Embryonic facial prominence (tissue), 1 donor: ENCODE measurements around the gene CD47.

Experiments used
- DNase-seq: peaks from one replicate; pipeline ENCODE4 v3.0.0-alpha.2; 2016; ENCODE audit errors: extremely low spot score

CD47 gene

GRCh38 chr3:108091498-108092250 is 843 bp upstream of the CD47 start:
- DNase-seq, result no peak

- DNase-seq, result peak; percentile 32
These were observed 656 bp downstream of the CD47 start for GRCh38 chr3:108090049-108090700.

DNA sequence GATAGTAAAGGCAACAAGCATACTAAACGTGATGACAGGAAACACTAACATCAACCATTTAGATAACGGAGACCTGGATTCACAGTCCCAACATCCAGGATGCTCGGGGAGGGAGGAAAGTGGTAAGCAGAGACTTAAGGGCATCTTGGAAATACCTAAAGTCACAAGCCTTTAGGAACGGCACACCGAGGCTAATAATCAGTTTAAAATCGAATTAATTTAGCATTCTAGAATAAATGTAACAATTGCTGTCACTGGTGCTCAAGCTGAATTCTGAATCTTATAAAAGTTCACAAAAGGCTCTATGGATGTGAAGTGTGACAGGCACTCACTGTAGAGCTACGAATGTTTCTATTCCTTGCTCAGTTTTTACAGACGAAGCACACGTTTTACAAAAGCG is 1.3 kb downstream of the CD47 start:
- DNase-seq, result no peak

DNA sequence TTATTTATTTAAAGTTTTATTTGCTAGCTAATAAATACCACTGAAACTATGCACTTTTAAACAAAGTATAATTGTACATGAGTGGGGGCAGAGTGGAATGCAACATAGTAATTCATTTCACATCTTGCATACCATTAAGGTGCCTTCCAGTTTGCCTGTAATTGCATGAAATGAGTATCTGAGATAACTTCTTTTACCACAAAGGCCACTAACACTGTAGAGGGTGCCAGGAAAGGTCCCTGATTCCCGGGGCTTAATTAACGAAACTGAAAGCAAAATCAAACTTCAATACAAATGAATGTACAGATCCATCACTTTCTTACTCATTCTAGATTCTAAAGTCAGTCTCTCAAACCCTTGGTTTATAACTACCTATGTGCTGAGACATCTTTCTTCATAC is 2.1 kb downstream of the CD47 start:
- DNase-seq, result no peak

DNA sequence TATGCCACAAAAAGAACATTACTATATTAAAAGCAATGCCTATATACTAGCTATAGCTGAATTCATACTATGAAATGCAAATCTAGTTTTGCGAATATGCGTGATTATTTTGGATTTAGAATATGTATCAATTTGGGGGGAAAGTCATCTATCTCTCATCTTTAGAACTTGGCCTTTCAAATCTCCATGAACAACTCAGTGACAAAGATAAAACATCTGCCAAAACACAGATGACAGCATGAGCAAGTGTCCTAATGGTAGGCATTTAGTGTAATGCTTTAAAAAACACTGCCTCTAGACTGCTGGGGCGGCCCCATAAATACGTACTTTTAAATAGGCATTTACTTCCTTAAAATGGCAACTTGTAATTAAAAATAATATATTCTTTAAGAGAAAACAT is 2.7 kb downstream of the CD47 start:
- DNase-seq, result no peak

DNA sequence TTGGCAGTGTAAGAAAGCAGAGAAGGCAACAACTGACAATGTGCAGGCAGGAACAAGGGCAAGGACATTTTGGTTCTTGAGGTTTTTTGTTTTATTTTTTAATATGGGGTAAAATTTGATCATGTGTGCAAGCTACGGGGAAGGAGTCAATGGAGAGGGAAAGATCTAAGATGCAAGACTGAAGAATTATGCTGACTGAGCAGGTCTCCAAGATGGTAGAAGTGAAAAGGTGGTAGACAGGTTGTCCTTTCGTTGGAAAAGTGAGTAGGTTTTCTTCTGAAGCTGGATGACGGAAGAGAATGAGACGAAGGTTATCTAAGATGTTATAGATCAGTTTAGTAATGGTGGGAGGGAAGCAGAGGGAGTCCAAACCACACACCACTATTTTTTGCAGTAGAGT is 4.2 kb downstream of the CD47 start:
- DNase-seq, result no peak

GRCh38 chr3:108085810-108086350 is 5.0 kb downstream of the CD47 start:
- no peak for DNase-seq

DNA sequence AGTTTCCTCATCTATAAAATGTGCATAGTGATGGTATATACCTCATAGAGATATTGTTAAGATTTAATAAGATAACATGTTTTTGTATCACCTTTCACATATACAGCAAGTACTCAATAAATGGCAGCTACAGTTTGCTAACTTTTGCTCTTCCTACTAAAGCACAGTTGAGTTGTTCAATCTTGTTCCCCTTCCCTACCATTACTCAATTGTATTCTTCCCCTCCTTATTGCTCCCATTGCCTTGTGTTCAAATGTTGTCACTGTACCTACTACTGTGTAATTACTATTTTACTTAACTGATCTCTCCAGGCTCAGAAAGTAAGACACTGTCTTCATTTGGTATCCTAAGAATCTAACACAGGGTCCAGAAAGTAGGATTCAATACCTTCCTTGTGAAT is 5.5 kb downstream of the CD47 start:
- no peak for DNase-seq

- no peak for DNase-seq
These were observed 11.0 kb downstream of the CD47 start for GRCh38 chr3:108079877-108080276.

- DNase-seq, result no peak
These were observed 11.8 kb downstream of the CD47 start for GRCh38 chr3:108079043-108079442.

GRCh38 chr3:108076564-108076963 is 14.3 kb downstream of the CD47 start:
- DNase-seq, result no peak

- no peak for DNase-seq
These were observed 16.9 kb downstream of the CD47 start for GRCh38 chr3:108073764-108074431.

DNA sequence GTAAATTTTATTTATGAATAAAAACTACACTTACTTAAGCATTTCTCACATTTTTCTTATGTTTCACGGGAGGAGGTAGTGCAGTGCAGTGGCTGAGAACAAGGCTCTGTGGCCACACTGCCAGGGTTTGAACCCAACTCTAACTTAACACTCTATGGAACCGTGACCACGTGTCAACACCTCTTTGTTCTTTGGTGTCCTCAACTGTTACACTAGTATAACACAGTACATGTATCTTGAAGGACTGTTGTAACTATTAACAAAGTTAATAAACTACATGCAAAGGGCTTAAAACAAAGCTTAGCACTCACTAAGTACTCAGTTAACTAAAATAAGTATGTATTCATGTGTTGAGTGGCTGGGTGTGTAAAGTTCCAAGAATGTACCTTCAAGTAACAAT is 19.5 kb downstream of the CD47 start:
- DNase-seq, result no peak

DNA sequence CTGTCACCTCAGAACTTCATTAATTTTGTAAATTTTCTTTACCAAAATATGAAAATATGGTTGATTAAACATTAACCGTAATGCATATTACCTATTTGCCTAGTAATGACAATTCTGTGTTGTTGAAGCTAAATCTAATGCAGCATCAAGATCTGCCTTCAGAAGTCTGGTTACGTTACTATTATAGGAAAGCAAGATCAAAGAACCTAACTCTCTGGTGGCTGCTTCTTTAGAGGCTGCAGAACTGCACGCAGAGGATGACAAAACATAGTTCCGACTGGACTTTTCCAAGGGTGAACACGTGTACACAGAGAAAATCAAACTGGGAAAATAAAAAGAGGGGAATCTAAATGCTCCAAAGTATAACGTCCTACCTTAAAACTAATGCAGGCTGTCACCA is 20.5 kb downstream of the CD47 start:
- no peak for DNase-seq

- DNase-seq, result no peak
These were observed 23.1 kb downstream of the CD47 start for GRCh38 chr3:108067768-108068167.

GRCh38 chr3:108065096-108065495 is 25.7 kb downstream of the CD47 start:
- no peak for DNase-seq

GRCh38 chr3:108064293-108064887 is 26.4 kb downstream of the CD47 start:
- no peak for DNase-seq

DNA sequence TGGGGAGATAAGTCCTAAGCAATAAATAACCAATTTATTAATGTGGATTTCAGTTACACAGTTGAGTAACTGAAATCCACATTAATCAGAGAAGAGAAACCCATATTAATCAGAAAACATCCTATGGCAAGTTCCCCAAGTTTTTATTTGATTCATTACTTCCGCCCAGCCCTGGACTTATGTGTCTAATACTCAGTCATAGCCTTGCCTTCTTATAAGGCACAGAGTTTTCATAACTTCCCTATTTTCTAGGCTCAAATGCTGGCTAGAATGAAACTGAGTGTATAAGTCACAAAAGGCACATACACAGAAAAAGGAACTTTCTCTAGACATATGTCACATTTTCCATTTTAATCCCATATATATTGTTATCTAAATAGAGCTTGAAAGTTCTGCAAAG is 28.8 kb downstream of the CD47 start:
- no peak for DNase-seq

DNA sequence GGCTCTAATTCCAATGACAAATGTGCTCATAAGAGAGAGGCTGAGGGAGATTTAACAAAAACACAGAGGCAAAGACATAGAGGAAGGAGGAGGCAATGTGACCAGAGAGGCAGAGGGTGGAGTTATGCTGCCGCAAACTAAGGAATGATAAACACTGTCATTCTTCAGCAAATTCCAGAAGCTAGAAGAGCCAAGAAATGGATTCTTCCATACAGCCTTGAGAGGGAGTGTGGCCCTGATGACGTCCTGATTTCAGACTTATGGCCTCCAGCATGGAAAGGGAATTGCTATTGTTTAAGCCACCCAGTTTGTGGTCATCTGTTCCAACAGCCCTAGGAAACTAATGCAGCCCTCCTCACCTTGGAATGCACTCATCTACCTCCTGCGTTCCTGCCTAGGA is 30.5 kb downstream of the CD47 start:
- no peak for DNase-seq

DNA sequence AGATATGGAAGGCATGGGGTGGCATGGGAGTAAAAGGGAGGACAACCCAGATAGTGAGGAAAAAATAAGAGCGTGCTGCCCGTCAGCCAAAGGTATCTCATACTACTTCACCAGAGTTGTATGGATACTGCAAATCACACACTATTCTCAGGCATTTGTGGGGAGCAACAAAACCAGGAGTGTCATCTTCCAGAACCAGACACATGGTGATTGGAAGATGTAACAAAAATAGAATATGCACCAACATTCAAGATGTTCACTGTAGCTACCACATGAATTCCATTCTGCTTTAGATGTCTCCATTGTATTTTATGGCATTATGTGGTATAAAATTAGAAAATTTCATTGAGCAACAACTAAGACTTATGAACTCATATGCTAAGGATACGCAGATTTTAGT is 34.9 kb downstream of the CD47 start:
- DNase-seq, result no peak

- DNase-seq, result no peak
These were observed 35.9 kb downstream of the CD47 start for GRCh38 chr3:108054935-108055334.

GRCh38 chr3:108053483-108053882 is 37.3 kb downstream of the CD47 start:
- no peak for DNase-seq
